Ectodermal cell (in vitro differentiated cells): ENCODE measurements around the gene MACROD1.

Experiments used
- H3K27ac ChIP-seq: 2 replicates; pipeline ENCODE4 v1.7.0; 2013; ENCODE audit warnings: mild to moderate bottlenecking, low read depth, low read length; ENCODE audit not compliant: insufficient read depth, poor library complexity, severe bottlenecking
- H3K27me3 ChIP-seq: 2 replicates; pipeline ENCODE4 v1.7.0; 2013; ENCODE audit warnings: mild to moderate bottlenecking, low read length; ENCODE audit not compliant: insufficient read depth, control insufficient read depth, poor library complexity, severe bottlenecking
- H3K36me3 ChIP-seq: one replicate; pipeline ENCODE4 v1.7.0; 2013; ENCODE audit warnings: low read length; ENCODE audit not compliant: control insufficient read depth, insufficient read depth
- H3K4me1 ChIP-seq: one replicate; pipeline ENCODE4 v1.7.0; 2013; ENCODE audit warnings: low read length; ENCODE audit not compliant: control insufficient read depth, insufficient read depth
- H3K4me3 ChIP-seq: 2 replicates; pipeline ENCODE4 v1.7.0; 2013; ENCODE audit warnings: low read depth, low read length, control low read depth; ENCODE audit not compliant: insufficient read depth
- H3K9me3 ChIP-seq: 2 replicates; pipeline ENCODE4 v1.7.0; 2013; ENCODE audit warnings: mild to moderate bottlenecking, low read length, moderate library complexity; ENCODE audit not compliant: control insufficient read depth
- WGBS, 2 experiments: methylation state at CpG; one replicate each; pipeline ENCODE4 v1.1.7; 2013; ENCODE audit warnings: missing lambda C conversion rate in 2 of 2; 5-methylcytosine and 5-hydroxymethylcytosine counted together

The MACROD1 gene

GRCh38 chr11:64097468-64098317, 68.2 kb downstream of the MACROD1 start:
- no peak overlapping the region for H3K27ac ChIP-seq
- peaks cover 54% of the 10 kb centered on the region for H3K4me1 ChIP-seq
- 89 to 91% methylated on average over 25 of the region's 25 CpGs for WGBS, 2 experiments
- peaks cover 21% of the 10 kb centered on the region for H3K27me3 ChIP-seq
- no peaks in the 10 kb centered on the region for H3K36me3 ChIP-seq
- no peak overlapping the region for H3K4me3 ChIP-seq
- no peaks in the 10 kb centered on the region for H3K9me3 ChIP-seq

DNA sequence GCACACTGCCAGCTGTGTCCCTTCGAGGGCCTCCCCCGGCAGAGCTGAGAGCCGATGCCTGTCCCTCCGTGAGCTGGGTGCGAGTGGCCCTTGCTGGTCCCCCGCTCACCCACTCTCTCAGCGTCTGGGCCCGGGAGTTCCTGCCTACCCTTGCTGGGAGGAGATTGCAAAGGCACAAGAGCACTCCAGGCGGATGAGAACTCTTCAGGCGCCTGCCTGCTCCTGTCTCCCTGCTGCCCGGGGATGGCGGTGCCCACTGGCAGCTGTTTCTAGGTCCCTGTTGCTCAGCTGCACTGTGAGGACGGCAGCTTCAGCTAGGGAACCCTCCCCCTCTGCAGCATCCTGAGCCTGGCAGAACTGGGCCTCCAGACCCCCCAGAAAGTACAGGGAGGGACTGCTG, 69.1 kb downstream of the MACROD1 start:
- Histone ChIP-seq H3K4me3 (no peak overlapping the region), H3K27ac (no peak overlapping the region), H3K4me1 (peaks cover 54% of the 10 kb centered on the region), H3K9me3 (no peaks in the 10 kb centered on the region), H3K27me3 (peaks cover 24% of the 10 kb centered on the region), H3K36me3 (no peaks in the 10 kb centered on the region)
- 92 to 93% methylated on average over 13 of the region's 13 CpGs for whole genome bisulfite sequencing, 2 experiments

GRCh38 chr11:64095949-64096348, 70.0 kb downstream of the MACROD1 start:
- Histone ChIP-seq H3K4me1 (peaks cover 54% of the 10 kb centered on the region), H3K9me3 (no peaks in the 10 kb centered on the region), H3K27ac (no peak overlapping the region), H3K27me3 (peaks cover 24% of the 10 kb centered on the region), H3K36me3 (no peaks in the 10 kb centered on the region), H3K4me3 (no peak overlapping the region)
- 84 to 85% methylated on average over 14 of the region's 14 CpGs for WGBS, 2 experiments

GRCh38 chr11:64095273-64095817, 70.6 kb downstream of the MACROD1 start:
- H3K4me1 ChIP-seq: peaks cover 58% of the 10 kb centered on the region
- WGBS, 2 experiments: 84 to 87% methylated on average over 10 of the region's 10 CpGs

GRCh38 chr11:64094463-64095260, 71.3 kb downstream of the MACROD1 start:
- no peak overlapping the region for H3K4me3 ChIP-seq
- H3K9me3 ChIP-seq: no peaks in the 10 kb centered on the region
- H3K27me3 ChIP-seq: peaks cover 19% of the 10 kb centered on the region
- no peaks in the 10 kb centered on the region for H3K36me3 ChIP-seq
- WGBS, 2 experiments: 49 to 53% methylated on average over 20 of the region's 20 CpGs
- no peak overlapping the region for H3K27ac ChIP-seq
- peaks cover 65% of the 10 kb centered on the region for H3K4me1 ChIP-seq

More at GRCh38 chr11:64095273-64095817, 70.6 kb downstream of the MACROD1 start:
- no peaks in the 10 kb centered on the region for H3K36me3 ChIP-seq
- H3K27me3 ChIP-seq: peaks cover 24% of the 10 kb centered on the region
- no peaks in the 10 kb centered on the region for H3K9me3 ChIP-seq
- no peak overlapping the region for H3K4me3 ChIP-seq
- no peak overlapping the region for H3K27ac ChIP-seq

GRCh38 chr11:64093233-64094039, 72.5 kb downstream of the MACROD1 start:
- H3K27me3 ChIP-seq: peaks cover 15% of the 10 kb centered on the region
- H3K9me3 ChIP-seq: no peaks in the 10 kb centered on the region
- no peaks in the 10 kb centered on the region for H3K36me3 ChIP-seq
- peaks cover 72% of the 10 kb centered on the region for H3K4me1 ChIP-seq
- H3K4me3 ChIP-seq: no peak overlapping the region
- 76% methylated on average over 13 of the region's 13 CpGs for WGBS, 2 experiments
- H3K27ac ChIP-seq: no peak overlapping the region

DNA sequence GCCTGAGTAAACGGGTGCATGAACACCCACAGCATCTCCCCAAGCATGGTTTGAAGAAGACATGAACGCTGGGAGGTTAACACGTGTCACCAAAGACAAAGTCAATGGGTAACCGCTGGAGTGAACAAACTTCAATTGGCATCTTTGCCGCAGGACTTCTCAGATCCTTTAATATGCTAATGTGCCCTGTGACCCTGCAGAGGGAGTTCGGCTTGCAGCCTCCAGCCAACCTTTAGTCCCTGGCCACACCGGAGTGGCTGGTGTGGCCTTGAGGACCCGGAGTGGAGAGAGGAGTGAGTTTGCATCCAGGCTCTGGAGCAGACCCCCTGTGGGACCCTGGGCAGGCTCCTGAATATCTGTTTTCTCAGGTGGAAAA, 73.2 kb downstream of the MACROD1 start:
- H3K36me3 ChIP-seq: no peaks in the 10 kb centered on the region
- peaks cover 15% of the 10 kb centered on the region for H3K27me3 ChIP-seq
- WGBS, 2 experiments: 6 to 7% methylated on average over 8 of the region's 8 CpGs
- peaks cover 69% of the 10 kb centered on the region for H3K4me1 ChIP-seq
- no peak overlapping the region for H3K4me3 ChIP-seq
- H3K9me3 ChIP-seq: no peaks in the 10 kb centered on the region
- no peak overlapping the region for H3K27ac ChIP-seq

DNA sequence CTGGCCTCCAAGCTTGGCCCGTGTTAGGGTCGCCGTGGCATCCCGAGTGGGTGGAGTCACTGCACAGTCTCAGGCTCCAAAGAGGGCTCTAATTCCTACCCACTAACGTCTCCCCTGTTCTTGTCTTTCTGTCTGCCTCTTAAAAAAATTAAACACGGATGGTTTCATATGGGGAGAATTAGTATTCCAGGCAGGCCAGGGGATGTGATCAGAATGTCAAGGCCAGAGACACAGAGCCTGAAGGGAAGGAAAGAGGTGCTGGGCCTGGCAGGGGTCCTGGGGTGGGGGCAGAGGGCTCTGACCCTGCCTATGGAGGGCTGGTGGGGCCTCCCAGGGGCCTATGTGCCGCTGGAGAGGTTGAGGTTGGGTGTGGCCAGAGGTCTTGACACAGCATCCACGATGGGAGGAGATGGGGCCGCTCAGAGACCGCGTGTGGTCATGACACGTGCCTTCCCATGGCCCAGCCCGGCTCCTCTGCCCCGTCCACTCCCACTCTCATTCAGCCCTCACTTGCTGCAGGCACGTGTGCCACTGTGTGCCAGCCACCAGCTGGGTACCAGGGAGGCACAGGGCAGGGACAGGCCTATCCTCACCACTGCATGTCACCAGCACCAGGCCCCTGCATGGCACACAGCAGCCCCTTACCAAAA, 73.7 kb downstream of the MACROD1 start:
- H3K36me3 ChIP-seq: no peaks in the 10 kb centered on the region
- WGBS, 2 experiments: 72 to 78% methylated on average over 15 of the region's 15 CpGs
- H3K27me3 ChIP-seq: peaks cover 15% of the 10 kb centered on the region
- no peak overlapping the region for H3K27ac ChIP-seq
- H3K4me1 ChIP-seq: peaks cover 74% of the 10 kb centered on the region
- H3K9me3 ChIP-seq: no peaks in the 10 kb centered on the region
- H3K4me3 ChIP-seq: no peak overlapping the region

GRCh38 chr11:64090806-64091516, 75.0 kb downstream of the MACROD1 start:
- Histone ChIP-seq H3K36me3 (no peaks in the 10 kb centered on the region), H3K4me3 (no peak overlapping the region), H3K27ac (no peak overlapping the region), H3K4me1 (peaks cover 81% of the 10 kb centered on the region), H3K27me3 (peaks cover 15% of the 10 kb centered on the region), H3K9me3 (no peaks in the 10 kb centered on the region)
- WGBS, 2 experiments: 52 to 55% methylated on average over 11 of the region's 11 CpGs
